HEK293 (cell line): ENCODE measurements around the gene GALNT10.

Experiments used
- CTCF ChIA-PET: fragments of 350-600 bp; formaldehyde crosslinking; extraction: SDS; loops from one replicate; lab custom pipeline; 2021; ENCODE audit warnings: antibody characterized with exemption; lab: Yijun Ruan, JAX
- POLR2A ChIA-PET: fragments of 300-600 bp; formaldehyde crosslinking; extraction: SDS; loops from one replicate; lab custom pipeline; 2020; ENCODE audit warnings: antibody characterized with exemption, inconsistent platforms; lab: Yijun Ruan, JAX
- H3K27ac ChIP-seq: fragments of 200-500 bp; sonication (Bioruptor generic); 2 replicates; pipeline ENCODE4 v1.5.1; 2014; ENCODE audit warnings: low read depth, low read length, control low read depth, inconsistent platforms; ENCODE audit errors: extremely low read depth
- H3K36me3 ChIP-seq, 2 experiments: fragments of 200-500 bp in 1 of 2; sonication (Bioruptor generic) in 1 of 2; 1 replicate in 1 of 2; 2 replicates in 1 of 2; pipeline ENCODE4 v1.5.1; 2014 to 2017; ENCODE audit warnings: inconsistent platforms in 2 of 2, low read length in 2 of 2; ENCODE audit not compliant: control insufficient read depth in 2 of 2, insufficient read depth in 1 of 2
- H3K4me1 ChIP-seq: fragments of 200-500 bp; sonication (Bioruptor generic); 2 replicates; pipeline ENCODE4 v1.5.1; 2014; ENCODE audit warnings: mild to moderate bottlenecking, low read length, inconsistent platforms; ENCODE audit not compliant: control insufficient read depth, insufficient read depth
- H3K4me3 ChIP-seq: 2 replicates; pipeline ENCODE4 v1.5.1; 2011; ENCODE audit warnings: low read depth, mild to moderate bottlenecking, control low read depth, low read length, moderate library complexity
- H3K9me3 ChIP-seq: fragments of 200-500 bp; sonication (Bioruptor generic); 2 replicates; pipeline ENCODE4 v1.5.1; 2014; ENCODE audit warnings: low read depth, low read length, inconsistent platforms; ENCODE audit not compliant: control insufficient read depth, insufficient read depth
- EGR2 ChIP-seq: fragments of 450-650 bp; formaldehyde crosslinking; IDR thresholded peaks from 2 replicates; pipeline ENCODE4 v1.5.1; 2016; ENCODE audit warnings: low read depth, missing biosample characterization, missing genetic modification characterization
- GLI2 ChIP-seq: fragments of 450-650 bp; formaldehyde crosslinking; IDR thresholded peaks from 2 replicates; pipeline ENCODE4; 2017; ENCODE audit warnings: missing biosample characterization, missing genetic modification characterization, low read depth, borderline replicate concordance
- GLI4 ChIP-seq: fragments of 450-650 bp; formaldehyde crosslinking; IDR thresholded peaks from 2 replicates; pipeline ENCODE4 v1.5.1; 2016; ENCODE audit warnings: missing biosample characterization, missing genetic modification characterization
- MYNN ChIP-seq: fragments of 450-650 bp; formaldehyde crosslinking; IDR thresholded peaks from 2 replicates; pipeline ENCODE4 v1.5.1; 2016; ENCODE audit warnings: missing biosample characterization, missing genetic modification characterization, borderline replicate concordance
- MZF1 ChIP-seq: fragments of 450-650 bp; formaldehyde crosslinking; IDR thresholded peaks from 2 replicates; pipeline ENCODE4 v1.5.1; 2017; ENCODE audit warnings: missing biosample characterization, missing genetic modification characterization, borderline replicate concordance
- PATZ1 ChIP-seq: fragments of 450-650 bp; formaldehyde crosslinking; IDR thresholded peaks from 2 replicates; pipeline ENCODE4 v1.5.1; 2016; ENCODE audit warnings: missing biosample characterization, missing genetic modification characterization
- PRDM1 ChIP-seq: fragments of 450-650 bp; formaldehyde crosslinking; IDR thresholded peaks from 2 replicates; pipeline ENCODE4; 2016; ENCODE audit warnings: missing biosample characterization, missing genetic modification characterization
- SETDB1 ChIP-seq: IDR thresholded peaks from one replicate; pipeline ENCODE4 v1.6.1; 2017; ENCODE audit warnings: mild to moderate bottlenecking, low read length, moderate library complexity, mixed read lengths; ENCODE audit not compliant: insufficient read length
- SP2 ChIP-seq: fragments of 450-650 bp; formaldehyde crosslinking; IDR thresholded peaks from 2 replicates; pipeline ENCODE4 v1.5.1; 2016; ENCODE audit warnings: missing biosample characterization, missing genetic modification characterization
- SP3 ChIP-seq: fragments of 450-650 bp; formaldehyde crosslinking; IDR thresholded peaks from 2 replicates; pipeline ENCODE4 v1.5.1; 2016; ENCODE audit warnings: missing biosample characterization, missing genetic modification characterization
- SP7 ChIP-seq: fragments of 450-650 bp; formaldehyde crosslinking; IDR thresholded peaks from 2 replicates; pipeline ENCODE4 v1.5.1; 2016; ENCODE audit warnings: missing biosample characterization, missing genetic modification characterization
- TRIM28 ChIP-seq: IDR thresholded peaks from 2 replicates; pipeline ENCODE4 v1.6.1; 2011; ENCODE audit warnings: low read length, control low read depth, borderline replicate concordance
- ZBTB7A ChIP-seq: fragments of 450-650 bp; formaldehyde crosslinking; IDR thresholded peaks from 2 replicates; pipeline ENCODE4 v1.5.1; 2016; ENCODE audit warnings: low read depth, missing biosample characterization, missing genetic modification characterization
- ZNF112 ChIP-seq: fragments of 450-650 bp; formaldehyde crosslinking; IDR thresholded peaks from 2 replicates; pipeline ENCODE4 v1.5.0; 2017; ENCODE audit warnings: missing biosample characterization, missing genetic modification characterization
- ZNF16 ChIP-seq: fragments of 450-650 bp; formaldehyde crosslinking; IDR thresholded peaks from 2 replicates; pipeline ENCODE4 v1.5.1; 2016; ENCODE audit warnings: low read depth, missing biosample characterization, missing genetic modification characterization
- ZNF2 ChIP-seq: fragments of 450-650 bp; formaldehyde crosslinking; IDR thresholded peaks from 2 replicates; pipeline ENCODE4 v1.5.1; 2016; ENCODE audit warnings: missing biosample characterization, missing genetic modification characterization
- ZNF335 ChIP-seq: fragments of 450-650 bp; formaldehyde crosslinking; conservative IDR thresholded peaks from 2 replicates; pipeline ENCODE4 v1.5.1; 2016; ENCODE audit warnings: missing biosample characterization, missing genetic modification characterization
- ZNF366 ChIP-seq: fragments of 450-650 bp; formaldehyde crosslinking; conservative IDR thresholded peaks from 2 replicates; pipeline ENCODE4 v1.5.1; 2016; ENCODE audit warnings: missing biosample characterization, missing genetic modification characterization
- ZNF394 ChIP-seq: fragments of 450-650 bp; formaldehyde crosslinking; IDR thresholded peaks from 2 replicates; pipeline ENCODE4 v1.5.1; 2016; ENCODE audit warnings: missing biosample characterization, missing genetic modification characterization, mild to moderate bottlenecking, moderate library complexity, borderline replicate concordance
- ZNF530 ChIP-seq: fragments of 450-650 bp; formaldehyde crosslinking; IDR thresholded peaks from 2 replicates; pipeline ENCODE4 v1.5.1; 2016; ENCODE audit warnings: low read depth, missing biosample characterization, missing genetic modification characterization
- ZNF561 ChIP-seq: fragments of 450-650 bp; IDR thresholded peaks from 2 replicates; pipeline ENCODE4 v1.5.1; 2018; ENCODE audit warnings: missing biosample characterization, missing genetic modification characterization, borderline replicate concordance
- ZNF610 ChIP-seq: fragments of 450-650 bp; formaldehyde crosslinking; IDR thresholded peaks from 2 replicates; pipeline ENCODE4 v1.5.1; 2016; ENCODE audit warnings: missing biosample characterization, missing genetic modification characterization, borderline replicate concordance
- ZNF670 ChIP-seq: fragments of 450-650 bp; formaldehyde crosslinking; IDR thresholded peaks from 2 replicates; pipeline ENCODE4 v1.5.1; 2016; ENCODE audit warnings: missing biosample characterization, missing genetic modification characterization, low read depth
- ZNF843 ChIP-seq: fragments of 450-650 bp; formaldehyde crosslinking; IDR thresholded peaks from 2 replicates; pipeline ENCODE4 v1.5.1; 2016; ENCODE audit warnings: missing biosample characterization, missing genetic modification characterization
- ZSCAN23 ChIP-seq: fragments of 450-650 bp; formaldehyde crosslinking; IDR thresholded peaks from 2 replicates; pipeline ENCODE4 v1.5.1; 2016; ENCODE audit warnings: missing biosample characterization, missing genetic modification characterization
- ZSCAN4 ChIP-seq: fragments of 450-650 bp; formaldehyde crosslinking; IDR thresholded peaks from 2 replicates; pipeline ENCODE4 v1.5.1; 2017; ENCODE audit warnings: missing biosample characterization, missing genetic modification characterization
- ZSCAN5A ChIP-seq: fragments of 450-650 bp; formaldehyde crosslinking; IDR thresholded peaks from 2 replicates; pipeline ENCODE4 v1.5.1; 2016; ENCODE audit warnings: missing biosample characterization, missing genetic modification characterization
- ZXDB ChIP-seq: fragments of 450-650 bp; formaldehyde crosslinking; IDR thresholded peaks from 2 replicates; pipeline ENCODE4 v1.5.1; 2016; ENCODE audit warnings: missing biosample characterization, missing genetic modification characterization
- TF ChIP-seq, protein P1 (sequence below): fragments of 450-650 bp; formaldehyde crosslinking; IDR thresholded peaks from 2 replicates; pipeline ENCODE4 v1.5.1; 2016; ENCODE audit warnings: missing biosample characterization, missing genetic modification characterization, borderline replicate concordance

GALNT10 gene

GRCh38 chr5:154445422-154446194 lies 255.1 kb downstream of the GALNT10 start, which contains the start of gene SAP30L:
Gene SAP30L, plus strand, starts transcription at chr5:154445997. Its CDS starts 608 bp downstream, at chr5:154446605.
- peaks cover 12% of the 10 kb centered on the region; the same call in 1 of the 2 replicates for H3K4me1 ChIP-seq
- H3K36me3 ChIP-seq, result peaks cover 8 to 37% of the 10 kb centered on the region in 2 experiments; a peak in 2 of 3 replicates
- ChIA-PET POLR2A (no interaction called here), CTCF (no interaction called here)
- peak within 1 kb of the TSS; percentile 88 for H3K4me3 ChIP-seq
- no peaks in the 10 kb centered on the region for H3K9me3 ChIP-seq
- H3K27ac ChIP-seq, result peak within 1 kb of the TSS; percentile 87
- TF ChIP-seq ZNF561 (tag by site-specific recombination) (no peak), EGR2 (tag by site-specific recombination) (peak; percentile 83), TRIM28 (no peak), MZF1 (tag by site-specific recombination) (no peak), ZNF610 (tag by site-specific recombination) (peak; percentile 69; the same call in 1 of the 2 replicates), PATZ1 (tag by site-specific recombination) (peak; percentile 71), ZNF366 (peak; percentile 91), ZNF670 (no peak), ZNF2 (peak; percentile 87), ZNF530 (tag by site-specific recombination) (no peak), SP7 (0 out of 2 replicates have a peak, but pooled peaks have one; percentile 49), GLI2 (no peak), SP2 (tag by site-specific recombination) (peak; percentile 95), SP3 (tag by site-specific recombination) (peak; percentile 64; the same call in 1 of the 2 replicates), ZNF335 (tag by site-specific recombination) (peak; percentile 96), ZNF112 (no peak), MYNN (tag by site-specific recombination) (0 out of 2 replicates have a peak, but pooled peaks have one; percentile 35), ZNF394 (tag by site-specific recombination) (no peak), PRDM1 (tag by site-specific recombination) (peak; percentile 86), ZSCAN4 (tag by site-specific recombination) (no peak), GLI4 (0 out of 2 replicates have a peak, but pooled peaks have one; percentile 64), ZSCAN5A (tag by site-specific recombination) (no peak), ZNF843 (tag by site-specific recombination) (0 out of 2 replicates have a peak, but pooled peaks have one; percentile 49), ZXDB (peak; percentile 81), SETDB1 (no peak), ZBTB7A (tag by site-specific recombination) (peak; percentile 2; the same call in 1 of the 2 replicates), ZNF16 (tag by site-specific recombination) (no peak), ZSCAN23 (no peak)
- TF ChIP-seq, protein P1, sequence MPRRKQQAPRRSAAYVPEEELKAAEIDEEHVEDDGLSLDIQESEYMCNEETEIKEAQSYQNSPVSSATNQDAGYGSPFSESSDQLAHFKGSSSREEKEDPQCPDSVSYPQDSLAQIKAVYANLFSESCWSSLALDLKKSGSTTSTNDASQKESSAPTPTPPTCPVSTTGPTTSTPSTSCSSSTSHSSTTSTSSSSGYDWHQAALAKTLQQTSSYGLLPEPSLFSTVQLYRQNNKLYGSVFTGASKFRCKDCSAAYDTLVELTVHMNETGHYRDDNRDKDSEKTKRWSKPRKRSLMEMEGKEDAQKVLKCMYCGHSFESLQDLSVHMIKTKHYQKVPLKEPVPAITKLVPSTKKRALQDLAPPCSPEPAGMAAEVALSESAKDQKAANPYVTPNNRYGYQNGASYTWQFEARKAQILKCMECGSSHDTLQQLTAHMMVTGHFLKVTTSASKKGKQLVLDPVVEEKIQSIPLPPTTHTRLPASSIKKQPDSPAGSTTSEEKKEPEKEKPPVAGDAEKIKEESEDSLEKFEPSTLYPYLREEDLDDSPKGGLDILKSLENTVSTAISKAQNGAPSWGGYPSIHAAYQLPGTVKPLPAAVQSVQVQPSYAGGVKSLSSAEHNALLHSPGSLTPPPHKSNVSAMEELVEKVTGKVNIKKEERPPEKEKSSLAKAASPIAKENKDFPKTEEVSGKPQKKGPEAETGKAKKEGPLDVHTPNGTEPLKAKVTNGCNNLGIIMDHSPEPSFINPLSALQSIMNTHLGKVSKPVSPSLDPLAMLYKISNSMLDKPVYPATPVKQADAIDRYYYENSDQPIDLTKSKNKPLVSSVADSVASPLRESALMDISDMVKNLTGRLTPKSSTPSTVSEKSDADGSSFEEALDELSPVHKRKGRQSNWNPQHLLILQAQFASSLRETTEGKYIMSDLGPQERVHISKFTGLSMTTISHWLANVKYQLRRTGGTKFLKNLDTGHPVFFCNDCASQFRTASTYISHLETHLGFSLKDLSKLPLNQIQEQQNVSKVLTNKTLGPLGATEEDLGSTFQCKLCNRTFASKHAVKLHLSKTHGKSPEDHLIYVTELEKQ (tag by site-specific recombination), result 0 out of 2 replicates have a peak, but pooled peaks have one; percentile 59
